Gastrocnemius medialis (tissue), 4 donors: ENCODE data around the gene PLCXD3.

Source experiments
- CTCF ChIP-seq, 5 experiments: fragments of 450-650 bp in 3 of 5; fragments of 200-600 bp in 2 of 5; sonication (generic) in 2 of 5; IDR thresholded peaks in 4 of 5; conservative IDR thresholded peaks in 1 of 5; 1 replicate in 4 of 5; 2 replicates in 1 of 5; pipeline ENCODE4 v1.5.1; 2016 to 2019; ENCODE audit warnings: antibody characterized with exemption in 5 of 5, mild to moderate bottlenecking in 3 of 5, moderate library complexity in 3 of 5
- POLR2A ChIP-seq, 2 donors: fragments of 450-650 bp; IDR thresholded peaks; one replicate each; pipeline ENCODE4 v1.6.1; 2017; ENCODE audit warnings: antibody characterized with exemption in 2 of 2, mild to moderate bottlenecking in 2 of 2, moderate library complexity in 2 of 2

DNA sequence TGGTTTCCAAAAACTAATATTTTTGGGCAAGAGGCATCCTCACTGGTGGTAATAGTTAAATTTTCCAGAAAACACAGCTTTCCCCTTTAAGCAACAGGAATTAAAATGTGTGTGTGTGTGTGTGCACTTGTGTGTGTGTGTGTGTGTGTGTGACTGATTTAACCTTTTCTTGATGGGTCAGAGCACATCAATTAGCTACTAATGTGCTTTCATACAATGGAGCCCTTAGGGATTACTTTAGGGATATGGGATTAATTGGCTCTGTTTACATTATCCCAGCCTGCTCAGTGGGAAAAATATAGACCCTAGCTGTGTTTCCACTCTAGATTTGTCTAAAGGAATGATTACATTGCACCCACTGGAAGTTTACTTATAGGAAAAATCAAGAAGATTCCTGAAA, 6.5 kb downstream of the PLCXD3 start:
- no peak for TF ChIP-seq CTCF (IDR thresholded peaks at IDR 0.05 in 4 of 5, conservative IDR thresholded peaks at IDR 0.05 in 1 of 5)
- no peak for TF ChIP-seq POLR2A (IDR thresholded peaks at IDR 0.05)
